Epithelial cell of esophagus (primary cell): ENCODE measurements around the gene BSN.

Source experiments
- DNase-seq: peaks from one replicate; pipeline ENCODE4 v3.0.0; 2010; ENCODE audit warnings: low read depth
- H3K4me3 ChIP-seq: 2 replicates; pipeline ENCODE4 v1.5.1; 2011; ENCODE audit warnings: mild to moderate bottlenecking, low read length, control low read depth
- TF ChIP-seq, protein P1 (sequence below): IDR thresholded peaks from 2 replicates; pipeline ENCODE4 v1.5.1; 2011; ENCODE audit warnings: low read depth, mild to moderate bottlenecking, low read length, control low read depth, inconsistent platforms; ENCODE audit not compliant: insufficient read depth; ENCODE audit errors: missing control alignments

The BSN gene

DNA sequence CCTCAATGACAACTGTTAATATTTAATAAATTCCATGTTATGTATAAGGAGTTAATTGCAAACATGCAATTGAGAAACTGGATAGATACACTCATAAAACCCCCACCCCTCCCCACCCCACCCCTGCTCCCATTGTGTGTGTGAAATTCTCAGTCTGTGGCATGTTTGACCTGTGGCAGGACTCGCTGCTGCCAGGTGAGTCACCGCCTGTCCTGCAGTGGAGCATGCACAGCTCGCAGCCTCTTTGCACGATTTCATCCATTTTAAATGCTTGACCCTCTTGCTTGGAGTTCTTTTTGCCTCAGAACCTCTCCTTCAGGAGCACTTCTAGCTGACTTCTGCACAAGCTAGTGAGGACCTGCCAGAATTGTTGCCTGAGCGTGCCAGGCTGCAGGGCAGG, 114.6 kb downstream of the BSN start:
- TF ChIP-seq, protein P1, sequence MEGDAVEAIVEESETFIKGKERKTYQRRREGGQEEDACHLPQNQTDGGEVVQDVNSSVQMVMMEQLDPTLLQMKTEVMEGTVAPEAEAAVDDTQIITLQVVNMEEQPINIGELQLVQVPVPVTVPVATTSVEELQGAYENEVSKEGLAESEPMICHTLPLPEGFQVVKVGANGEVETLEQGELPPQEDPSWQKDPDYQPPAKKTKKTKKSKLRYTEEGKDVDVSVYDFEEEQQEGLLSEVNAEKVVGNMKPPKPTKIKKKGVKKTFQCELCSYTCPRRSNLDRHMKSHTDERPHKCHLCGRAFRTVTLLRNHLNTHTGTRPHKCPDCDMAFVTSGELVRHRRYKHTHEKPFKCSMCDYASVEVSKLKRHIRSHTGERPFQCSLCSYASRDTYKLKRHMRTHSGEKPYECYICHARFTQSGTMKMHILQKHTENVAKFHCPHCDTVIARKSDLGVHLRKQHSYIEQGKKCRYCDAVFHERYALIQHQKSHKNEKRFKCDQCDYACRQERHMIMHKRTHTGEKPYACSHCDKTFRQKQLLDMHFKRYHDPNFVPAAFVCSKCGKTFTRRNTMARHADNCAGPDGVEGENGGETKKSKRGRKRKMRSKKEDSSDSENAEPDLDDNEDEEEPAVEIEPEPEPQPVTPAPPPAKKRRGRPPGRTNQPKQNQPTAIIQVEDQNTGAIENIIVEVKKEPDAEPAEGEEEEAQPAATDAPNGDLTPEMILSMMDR, result no peak
- peak; percentile 56 for DNase-seq
- H3K4me3 ChIP-seq, result no peak overlapping the region

DNA sequence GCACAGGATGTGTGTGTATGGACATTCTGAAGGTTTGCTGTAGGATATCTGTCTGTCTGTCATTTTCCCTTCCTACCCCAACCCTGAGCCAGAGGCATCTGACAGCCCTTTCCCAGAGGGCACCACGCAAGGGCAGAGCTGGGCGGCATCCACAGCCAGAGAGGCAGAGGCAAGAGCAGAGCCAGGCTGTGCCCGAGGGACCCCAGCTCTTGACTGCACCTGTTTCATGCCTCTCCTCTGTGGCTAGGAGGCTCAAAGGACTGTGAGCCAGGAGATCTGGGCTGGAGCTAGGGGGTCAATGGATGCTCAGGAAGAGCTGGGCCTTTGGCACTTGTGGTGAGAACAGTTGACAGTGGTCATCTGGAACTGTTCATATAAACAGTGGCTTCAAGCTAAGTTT, 115.1 kb downstream of the BSN start:
- no peak overlapping the region for H3K4me3 ChIP-seq
- TF ChIP-seq, protein P1, result no peak
- DNase-seq, result no peak

DNA sequence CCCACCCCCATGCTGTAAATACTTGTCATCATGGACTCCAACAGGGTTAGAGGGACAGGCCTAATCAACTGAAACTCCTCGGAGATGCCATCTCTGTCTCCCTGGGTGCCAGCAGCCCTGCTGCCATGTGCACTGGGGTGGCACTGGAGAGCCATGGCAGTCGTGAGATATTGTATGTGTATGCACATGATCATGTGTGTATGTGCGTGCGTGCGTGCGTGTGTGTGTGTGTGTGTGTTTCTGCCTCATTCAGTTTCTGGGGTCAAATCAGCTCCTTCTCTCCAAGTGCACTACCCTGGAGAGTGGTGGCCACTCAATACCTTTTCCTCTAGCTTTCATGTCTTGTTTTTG, 116.6 kb downstream of the BSN start:
- H3K4me3 ChIP-seq, result no peak overlapping the region
- DNase-seq, result no peak
- TF ChIP-seq, protein P1, result no peak

DNA sequence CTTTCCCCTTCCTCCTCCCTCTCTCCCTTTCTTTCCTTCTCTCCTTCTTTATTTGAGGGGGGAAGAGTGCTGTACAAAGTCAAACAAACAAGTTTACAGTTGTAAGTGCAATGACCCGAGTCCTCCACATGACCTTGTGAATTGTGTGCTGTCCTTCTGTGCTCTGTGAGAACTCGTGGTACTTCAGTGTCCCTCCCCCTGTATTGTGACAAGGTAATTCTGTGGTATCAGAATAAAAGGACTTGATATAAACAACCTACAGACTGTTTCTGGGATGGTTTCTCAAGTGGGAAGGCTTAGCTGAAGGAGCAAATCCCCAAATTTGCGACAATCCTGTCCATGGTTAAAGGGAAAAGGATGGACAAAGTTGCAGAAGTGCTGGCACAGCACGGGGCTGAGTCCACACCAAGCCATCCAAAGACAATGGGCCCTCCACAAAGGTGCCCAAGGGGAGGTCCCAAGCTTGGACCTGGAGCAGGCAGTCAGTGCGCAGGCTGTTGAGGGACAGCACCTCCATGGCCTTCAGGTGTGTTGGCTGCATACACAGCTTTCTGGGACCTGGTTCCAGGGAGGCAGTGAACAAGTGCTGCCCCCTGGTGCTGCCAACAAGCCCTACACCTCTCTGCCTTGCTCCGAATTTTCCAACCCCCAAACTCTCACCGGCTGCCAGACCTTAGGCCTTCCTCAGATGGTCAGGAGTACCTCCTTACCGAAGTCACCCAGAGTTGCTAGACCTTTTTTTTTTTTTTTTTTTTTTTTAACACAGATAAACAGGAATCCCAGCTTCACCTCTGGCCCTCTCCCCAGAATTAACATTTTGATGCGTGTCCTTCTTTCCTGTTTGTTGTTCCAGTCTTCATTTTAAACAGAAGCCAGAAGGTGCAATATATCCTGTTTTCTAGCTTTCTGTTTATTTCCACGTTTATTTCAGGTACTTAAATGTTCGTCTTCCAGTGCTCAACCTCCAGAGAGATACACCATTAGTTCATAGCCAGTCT, 117.3 kb downstream of the BSN start:
- DNase-seq, result peak; percentile 81
- TF ChIP-seq, protein P1, result peak; percentile 94
- no peak overlapping the region for H3K4me3 ChIP-seq

DNA sequence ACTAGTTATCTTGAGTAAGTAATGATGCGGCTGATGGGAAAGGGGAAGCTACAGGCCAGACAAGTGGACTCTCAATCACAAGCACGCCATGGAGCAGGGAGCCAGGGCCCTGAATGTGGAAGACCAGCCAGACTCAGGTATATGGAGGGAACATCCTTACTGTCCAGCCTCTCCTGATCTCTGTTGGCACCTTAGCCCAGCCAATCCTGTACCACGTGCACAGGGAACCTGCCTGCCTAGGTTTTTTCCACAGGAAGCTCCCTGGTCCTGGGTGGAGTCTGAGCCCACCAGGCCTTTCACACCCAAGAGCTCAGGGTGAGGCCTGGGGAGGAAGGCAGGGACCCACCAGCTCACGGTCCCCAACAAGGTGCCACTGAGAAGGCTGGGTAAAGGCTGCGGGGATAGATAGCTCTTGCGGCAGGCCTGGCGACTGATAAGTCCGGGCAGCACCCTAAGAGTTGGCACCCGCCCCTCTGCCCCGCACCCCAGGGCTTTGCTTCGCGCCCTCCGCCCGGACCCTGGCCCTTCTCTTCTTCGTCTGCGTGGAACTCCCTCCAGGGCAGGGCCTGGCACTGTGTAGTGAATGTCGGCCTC, 118.9 kb downstream of the BSN start:
- H3K4me3 ChIP-seq, result peak overlapping the region; percentile 79
- DNase-seq, result peak; percentile 42
- TF ChIP-seq, protein P1, result no peak

DNA sequence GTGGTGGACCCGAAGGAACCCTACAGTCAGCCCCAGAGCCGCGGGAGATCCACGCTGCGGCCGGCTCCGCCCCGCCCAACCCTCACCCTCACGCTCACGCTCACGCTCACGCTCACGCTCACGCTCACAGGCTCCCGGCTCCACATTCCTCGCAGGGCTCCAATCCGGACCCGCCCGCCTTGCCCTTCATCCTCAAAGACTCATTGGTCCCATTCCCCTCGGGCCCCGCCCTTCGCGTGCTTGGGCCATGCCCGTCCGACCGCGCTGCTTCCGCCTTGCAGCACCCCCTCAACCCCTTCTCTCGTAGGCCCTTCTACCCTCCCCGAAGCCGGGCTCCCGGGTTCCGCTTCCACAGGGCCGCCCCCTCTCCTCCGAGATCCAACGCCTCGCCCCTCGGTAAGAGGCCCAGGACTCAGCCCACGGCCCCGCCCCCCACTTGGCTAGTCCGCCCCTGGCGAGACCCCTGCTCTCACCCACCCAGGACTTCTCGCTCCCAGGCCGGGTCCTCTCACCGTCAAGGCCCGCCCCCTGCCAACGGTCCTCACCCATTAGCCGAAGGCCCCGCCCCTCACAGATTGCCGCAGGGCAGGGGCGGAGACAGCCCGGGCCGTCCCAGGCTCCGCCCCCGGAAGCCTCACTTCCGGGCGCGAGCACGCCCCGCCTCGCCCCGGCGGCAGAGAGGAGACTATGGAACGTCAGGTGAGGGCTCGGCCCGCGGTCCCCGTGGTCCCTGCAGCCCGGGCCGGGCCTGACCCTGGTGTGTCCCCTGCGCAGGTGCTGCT, 119.6 kb downstream of the BSN start, which contains the start of gene APEH:
Gene APEH, plus strand, starts transcription at position 637 of the 782 bp plus-strand sequence. Its CDS starts 51 bp downstream, at position 688.
- peak; percentile 99 for DNase-seq
- peak within 1 kb of the TSS; percentile 79 for H3K4me3 ChIP-seq
- TF ChIP-seq, protein P1, result no peak
